Stimulated activated CD8-positive, alpha-beta memory T cell treated with anti-CD3 and anti-CD28 coated beads, Interleukin-2, amount 100 ng/mL, for 1 hour (primary cell): Measurements from ENCODE around the gene PARP14.
"Not testable (repeated sequence)": the region's sequence is repeated elsewhere in the genome, so short reads cannot be mapped to it uniquely, and the experiment has no call there.

ENCODE experiments used
- DNase-seq, 2 donors: peaks; one replicate each; pipeline ENCODE4 v3.0.0-alpha.2; 2020; ENCODE audit warnings: low read depth in 2 of 2

The PARP14 gene

GRCh38 chr3:122680475-122681283, at the start of gene PARP14:
TSS of gene PARP14 (plus strand) at chr3:122680839. CDS start at chr3:122680884, 45 bp downstream.
- DNase-seq: peak; percentile 22 to 40

- DNase-seq: no peak
These were observed 44.9 kb upstream of the PARP14 start for GRCh38 chr3:122635789-122636188.

GRCh38 chr3:122636697-122637096, 43.9 kb upstream of the PARP14 start:
- no peak for DNase-seq

GRCh38 chr3:122640437-122640999, 40.1 kb upstream of the PARP14 start:
- DNase-seq: no peak

GRCh38 chr3:122642935-122643334, 37.7 kb upstream of the PARP14 start:
- no peak for DNase-seq

GRCh38 chr3:122646146-122646988, 34.3 kb upstream of the PARP14 start:
- no peak for DNase-seq

- DNase-seq: not testable (repeated sequence)
These were observed 29.3 kb upstream of the PARP14 start for GRCh38 chr3:122651233-122651907.

GRCh38 chr3:122651962-122652361, 28.7 kb upstream of the PARP14 start:
- not testable (repeated sequence) for DNase-seq

- DNase-seq: not testable (repeated sequence)
These were observed 22.3 kb upstream of the PARP14 start for GRCh38 chr3:122658336-122658735.

- no peak for DNase-seq
These were observed 20.2 kb upstream of the PARP14 start for GRCh38 chr3:122660297-122660974.

- no peak for DNase-seq
These were observed 19.0 kb upstream of the PARP14 start for GRCh38 chr3:122661633-122662032.

- DNase-seq: no peak
These were observed 18.1 kb upstream of the PARP14 start for GRCh38 chr3:122662505-122662904.

- DNase-seq: no peak
These were observed 15.3 kb upstream of the PARP14 start for GRCh38 chr3:122665226-122665786.

GRCh38 chr3:122665881-122666280, 14.8 kb upstream of the PARP14 start:
- DNase-seq: no peak

- no peak for DNase-seq
These were observed 11.5 kb upstream of the PARP14 start for GRCh38 chr3:122668930-122669730.

- DNase-seq: no peak
These were observed 9.1 kb upstream of the PARP14 start for GRCh38 chr3:122671553-122671952.

GRCh38 chr3:122674339-122674738, 6.3 kb upstream of the PARP14 start:
- no peak for DNase-seq

GRCh38 chr3:122676759-122677158, 3.9 kb upstream of the PARP14 start:
- DNase-seq: no peak

GRCh38 chr3:122677216-122677615, 3.4 kb upstream of the PARP14 start:
- DNase-seq: no peak

- DNase-seq: no peak
These were observed 2.1 kb upstream of the PARP14 start for GRCh38 chr3:122678506-122678905.
